K562 (cell line): ENCODE data around the gene KRTAP5-5. TPM values are rescaled to one million over a fixed set of nuclear protein-coding genes. Genes with fewer than 3 reads are reported as not detected.

Experiments used
- COPS2 ChIP-seq: fragments of 450-650 bp; conservative IDR thresholded peaks from 2 replicates; pipeline ENCODE4 v1.6.1; 2016; ENCODE audit warnings: mild to moderate bottlenecking, moderate library complexity
- DACH1 ChIP-seq: fragments of 450-650 bp; IDR thresholded peaks from 2 replicates; pipeline ENCODE4 v1.6.1; 2018; ENCODE audit not compliant: partially characterized antibody
- HLTF ChIP-seq: fragments of 450-650 bp; IDR thresholded peaks from 2 replicates; pipeline ENCODE4 v1.6.1; 2016
- LEF1 ChIP-seq: fragments of 450-650 bp; IDR thresholded peaks from 2 replicates; pipeline ENCODE4 v1.6.1; 2016; ENCODE audit warnings: mild to moderate bottlenecking
- MBD1 ChIP-seq: fragments of 250-450 bp; sonication (Bioruptor Pico); IDR thresholded peaks from 2 replicates; pipeline ENCODE4 v1.8.0; 2022; ENCODE audit warnings: inconsistent platforms
- PRDM10 ChIP-seq: fragments of 450-650 bp; IDR thresholded peaks from 2 replicates; pipeline ENCODE4 v1.6.1; 2018; ENCODE audit not compliant: partially characterized antibody
- PRMT5 ChIP-seq: sonication (generic); formaldehyde crosslinking; IDR thresholded peaks from 2 replicates; pipeline ENCODE4 v1.5.0; 2020; ENCODE audit warnings: missing genetic modification reagents
- ZNF311 ChIP-seq: fragments of 250-450 bp; sonication (Bioruptor Pico); IDR thresholded peaks from 2 replicates; pipeline ENCODE4 v1.4.0; 2020; ENCODE audit warnings: mild to moderate bottlenecking, moderate library complexity
- polyA plus RNA-seq, 8 experiments: library from polyadenylated mRNA; depleted of rRNA in 4 of 8; stranded (reverse) in 5 of 8; unstranded in 3 of 8; fragments of >200 nt; fragmentation: Nextera tagmentation in 2 of 8; fragmentation: Illumina TruSeq in 1 of 8; extraction: Ambion mirVana in 2 of 8; extraction: Trizol in 1 of 8; gene quantifications; 2 replicates each; pipeline versions ENCODE4 v1.2.1 to v1.2.3, GENCODE V29; 2011 to 2014; ENCODE audit warnings: inconsistent platforms in 1 of 8, missing spikeins in 1 of 8
- total RNA-seq, 7 experiments: library from RNA; depleted of rRNA in 6 of 7; stranded (reverse); fragments of >200 nt in 6 of 7; fragmentation: Illumina TruSeq in 2 of 7; extraction: Trizol in 2 of 7; gene quantifications; 2 replicates each; pipeline versions ENCODE4 v1.2.1 to v1.2.3, GENCODE V29; 2011 to 2021; ENCODE audit warnings: low replicate concordance in 1 of 7

Gene KRTAP5-5
- total and polyA plus RNA-seq, 9 of the 15 experiments (the other 6 are each of a cell fraction or from before 2014, with no cell fraction given): not detected

DNA sequence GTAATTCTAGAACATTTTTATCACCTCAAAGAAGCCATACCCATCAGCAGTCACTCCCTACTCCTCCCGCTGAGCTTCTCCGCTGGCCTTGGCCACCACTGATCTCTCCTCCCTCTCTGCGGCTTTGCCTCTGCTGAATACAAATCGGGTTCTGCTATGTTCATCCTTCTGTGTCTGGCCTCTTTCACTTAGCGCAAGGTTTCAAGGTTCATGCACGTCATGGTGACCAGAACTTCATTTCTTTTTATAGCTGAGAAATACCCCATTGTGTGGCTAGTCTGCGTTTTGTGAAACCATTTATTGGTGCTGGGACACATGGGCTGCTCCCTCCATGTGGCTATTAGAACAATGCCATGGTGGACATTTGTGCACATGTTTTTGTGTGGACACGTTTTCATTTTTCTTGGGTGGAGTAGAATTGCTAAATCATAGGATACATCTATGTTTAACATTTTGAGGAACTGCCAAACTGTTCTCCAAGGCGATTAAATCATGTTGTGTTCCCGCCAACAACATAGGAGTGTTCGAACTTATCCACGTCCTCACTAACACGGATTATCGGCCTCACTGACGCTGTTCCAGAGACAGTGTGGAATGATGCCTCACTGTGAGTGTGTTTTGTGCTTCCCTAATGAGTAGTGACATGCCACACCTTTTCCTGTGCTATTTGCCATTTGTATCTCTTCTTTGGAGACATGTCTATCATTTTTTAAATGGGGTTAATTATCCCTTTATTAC is 43.2 kb downstream of the KRTAP5-5 start (continued):
- TF ChIP-seq MBD1 (CRISPR knock-in tag) (no peak), LEF1 (no peak), COPS2 (no peak), PRMT5 (CRISPR knock-in tag) (no peak), DACH1 (no peak), HLTF (no peak), PRDM10 (no peak), ZNF311 (CRISPR knock-in tag) (no peak)
